ENCODE results near the gene ARHGAP4.

The ARHGAP4 gene

GRCh38 chrX:153864101-153864500 is 62.0 kb downstream of the ARHGAP4 start:
- DNase-seq: no peak

GRCh38 chrX:153863251-153863991 is 62.6 kb downstream of the ARHGAP4 start:
- no peak for DNase-seq

GRCh38 chrX:153862369-153863250 is 63.5 kb downstream of the ARHGAP4 start:
- DNase-seq: no peak

- DNase-seq: no peak
Observed at GRCh38 chrX:153861733-153862310, 64.2 kb downstream of the ARHGAP4 start.

GRCh38 chrX:153861151-153861550 is 64.9 kb downstream of the ARHGAP4 start:
- DNase-seq: no peak
